K562 (cell line): Measurements from ENCODE around the gene MYBPHL. TPM values are rescaled to one million over a fixed set of nuclear protein-coding genes. Genes with fewer than 3 reads are reported as not detected.

Experiments used
- ATAC-seq: fragments of 200-7000 bp; cut with Tn5 transposase; 3 replicates; pipeline ENCODE4 v1.9.1; 2020; ENCODE audit warnings: moderate library complexity
- BruUV-seq: library from RNA; stranded (reverse); fragments of 400-500 nt; replicated peaks from 2 replicates; lab custom pipeline; 2021; lab: Mats Ljungman, UMichigan
- CTCF ChIA-PET: fragments of 300-600 bp; formaldehyde crosslinking; extraction: SDS; loops from one replicate; lab custom pipeline; 2021; ENCODE audit warnings: low intra/inter-chr PET ratio; lab: Yijun Ruan, JAX
- POLR2A ChIA-PET: fragments of 300-600, 350-650 bp; sonication (Branson Sonifier 250); formaldehyde crosslinking; extraction: SDS; loops from one replicate; lab custom pipeline; 2021; ENCODE audit warnings: antibody characterized with exemption, inconsistent platforms; lab: Yijun Ruan, JAX
- DNase-seq, 4 experiments: peaks; one replicate each; pipeline versions ENCODE4 v3.0.0 to v3.0.0-alpha.2; 2011 to 2018; ENCODE audit warnings: low spot score in 3 of 4, mixed read lengths in 3 of 4; ENCODE audit errors: extremely low read depth in 1 of 4
- FAIRE-seq: peaks from 2 replicates; lab custom pipeline; 2011; peaks lifted over from hg19 to GRCh38; lab: Jason Lieb, UNC
- H2AFZ ChIP-seq: 2 replicates; pipeline ENCODE4 v1.6.0; 2011; ENCODE audit warnings: low read depth, low read length, control low read depth, inconsistent platforms
- H3K27ac ChIP-seq: fragments of 200-600 bp; 3 replicates; pipeline ENCODE4 v1.8.0; 2011; ENCODE audit warnings: low read depth, mild to moderate bottlenecking, control low read depth, inconsistent platforms, low read length, moderate library complexity, mixed read lengths; ENCODE audit errors: extremely low read depth
- H3K27me3 ChIP-seq, 2 experiments: fragments of 300-600 bp in 1 of 2; 2 replicates in 1 of 2; 3 replicates in 1 of 2; pipeline versions ENCODE4 v1.6.0 to v1.8.0; 2011; ENCODE audit warnings: inconsistent platforms in 2 of 2, low read length in 2 of 2, mild to moderate bottlenecking in 1 of 2, mixed read lengths in 1 of 2, moderate library complexity in 1 of 2; ENCODE audit not compliant: control insufficient read depth in 2 of 2, insufficient read depth in 2 of 2
- H3K36me3 ChIP-seq: fragments of 300-600 bp; 3 replicates; pipeline ENCODE4 v1.8.0; 2011; ENCODE audit warnings: mild to moderate bottlenecking, low read length, inconsistent platforms; ENCODE audit not compliant: control insufficient read depth, insufficient read depth
- H3K4me1 ChIP-seq, 2 experiments: fragments of 200-600 bp in 1 of 2; replicated peaks in 1 of 2; 2 replicates in 1 of 2; 3 replicates in 1 of 2; pipeline versions ENCODE4 v1.5.1 to v1.8.0; 2011; ENCODE audit warnings: inconsistent platforms in 2 of 2, low read length in 2 of 2, mild to moderate bottlenecking in 1 of 2, mixed read lengths in 1 of 2, moderate library complexity in 1 of 2; ENCODE audit not compliant: control insufficient read depth in 2 of 2, insufficient read depth in 2 of 2
- H3K4me2 ChIP-seq: 2 replicates; pipeline ENCODE4 v1.6.1; 2011; ENCODE audit warnings: low read length, control low read depth, inconsistent platforms, mixed read lengths; ENCODE audit not compliant: insufficient read depth
- H3K4me3 ChIP-seq: fragments of 200-600 bp; sonication (generic), shearing (Covaris generic); 2 replicates; pipeline ENCODE4 v1.5.1; 2016; ENCODE audit warnings: control low read depth, inconsistent platforms
- H3K79me2 ChIP-seq: fragments of 200-600 bp; 3 replicates; pipeline ENCODE4 v1.8.0; 2011; ENCODE audit warnings: low read length, inconsistent platforms; ENCODE audit not compliant: control insufficient read depth, insufficient read depth
- H3K9ac ChIP-seq, 2 experiments: 2 replicates each; pipeline versions ENCODE4 v1.6.0 to v1.6.1; 2011; ENCODE audit warnings: low read depth in 2 of 2, low read length in 2 of 2, control low read depth in 1 of 2, inconsistent platforms in 1 of 2, mild to moderate bottlenecking in 1 of 2, mixed read lengths in 1 of 2; ENCODE audit not compliant: insufficient read depth in 1 of 2
- H3K9me1 ChIP-seq: one replicate; pipeline ENCODE4 v1.6.0; 2011; ENCODE audit warnings: inconsistent platforms, mild to moderate bottlenecking, low read length, moderate library complexity; ENCODE audit not compliant: control insufficient read depth, insufficient read depth
- H3K9me3 ChIP-seq: replicated peaks from 2 replicates; pipeline ENCODE4 v1.5.1; 2011; ENCODE audit warnings: low read depth, low read length, inconsistent platforms; ENCODE audit not compliant: control insufficient read depth, insufficient read depth
- H4K20me1 ChIP-seq: replicated peaks from 2 replicates; pipeline ENCODE4 v1.6.1; 2011; ENCODE audit warnings: low read length, inconsistent platforms, mixed read lengths; ENCODE audit not compliant: control insufficient read depth, insufficient read depth
- E2F8 ChIP-seq: fragments of 450-650 bp; IDR thresholded peaks from 2 replicates; pipeline ENCODE4 v1.7.1; 2018; ENCODE audit warnings: mild to moderate bottlenecking, low read depth; ENCODE audit not compliant: partially characterized antibody
- IRF2 ChIP-seq: sonication (generic); formaldehyde crosslinking; IDR thresholded peaks from 2 replicates; pipeline ENCODE4 v1.8.1; 2022; ENCODE audit warnings: mild to moderate bottlenecking, missing genetic modification reagents
- WGBS: fragments of 100-300 bp; shearing (Covaris generic); methylation state at CpG from one replicate; pipeline ENCODE4 v1.1.6; 2016; ENCODE audit warnings: low coverage, mixed read lengths; ENCODE audit not compliant: insufficient coverage; ENCODE audit errors: missing lambda C conversion rate; 5-methylcytosine and 5-hydroxymethylcytosine counted together
- in situ Hi-C: fragments of 300-500 bp; cut with MboI; formaldehyde crosslinking; loops from 4 replicates; pipeline ENCODE4 v1.15.0; 2018; ENCODE audit warnings: inconsistent platforms, mixed read lengths
- intact Hi-C: fragments of 100-400 bp; cut with micrococcal nuclease; formaldehyde crosslinking; loops from 2 replicates; pipeline ENCODE4 v1.14.2; 2022
- polyA plus RNA-seq, 8 experiments: library from polyadenylated mRNA; depleted of rRNA in 4 of 8; stranded (reverse) in 5 of 8; unstranded in 3 of 8; fragments of >200 nt; fragmentation: Nextera tagmentation in 2 of 8; fragmentation: Illumina TruSeq in 1 of 8; extraction: Ambion mirVana in 2 of 8; extraction: Trizol in 1 of 8; gene quantifications; 2 replicates each; pipeline versions ENCODE4 v1.2.1 to v1.2.3, GENCODE V29; 2011 to 2014; ENCODE audit warnings: inconsistent platforms in 1 of 8, missing spikeins in 1 of 8
- total RNA-seq, 7 experiments: library from RNA; depleted of rRNA in 6 of 7; stranded (reverse); fragments of >200 nt in 6 of 7; fragmentation: Illumina TruSeq in 2 of 7; extraction: Trizol in 2 of 7; gene quantifications; 2 replicates each; pipeline versions ENCODE4 v1.2.1 to v1.2.3, GENCODE V29; 2011 to 2021; ENCODE audit warnings: low replicate concordance in 1 of 7

Gene MYBPHL
- total and polyA plus RNA-seq, 9 of the 15 experiments (the other 6 are each of a cell fraction or from before 2014, with no cell fraction given) = 0.20 to 1.9 (median 0.33) TPM

GRCh38 chr1:109268431-109269211 is 38.2 kb downstream of the MYBPHL start:
- CTCF ChIA-PET = interaction anchor here (1.3 kb wide), 1 partner anchor 130 kb away, joined by 4 read pairs; no protein-coding TSS in a partner anchor
- H3K27ac ChIP-seq = no peak overlapping the region

More at GRCh38 chr1:109268431-109269211, 38.2 kb downstream of the MYBPHL start:
- Histone ChIP-seq H3K4me3 (no peak overlapping the region), H3K9me1 (no peaks in the 10 kb centered on the region), H3K4me2 (no peak overlapping the region)
- no peak for DNase-seq
- no peak for FAIRE-seq
- TF ChIP-seq E2F8 = no peak
- TF ChIP-seq IRF2 (CRISPR knock-in tag) = 0 out of 2 replicates have a peak, but pooled peaks have one; percentile 62
- TF ChIP-seq, all 486 proteins: peak for 1
- BruUV-seq = no TSS peak
- Histone ChIP-seq H4K20me1 (no peaks in the 10 kb centered on the region), H3K27me3 (no peaks in the 10 kb centered on the region), H3K4me1 (peaks cover 0 to 43% of the 10 kb centered on the region in 2 experiments; a peak in 2 of 5 replicates), H3K9ac (no peak overlapping the region; a peak in 1 of 4 replicates), H2AFZ (no peak overlapping the region), H3K79me2 (no peaks in the 10 kb centered on the region), H3K36me3 (peaks cover 53% of the 10 kb centered on the region; the same call in 2 of the 3 replicates), H3K9me3 (no peaks in the 10 kb centered on the region)
- in situ Hi-C loops (no loop called here), intact Hi-C loops (loop anchor here (10.0 kb wide), 1 partner anchor 154 kb away; the partner anchor contains the start of gene ELAPOR1)
- WGBS = 91% methylated on average over 29 of the region's 29 CpGs
- no peak for ATAC-seq
- POLR2A ChIA-PET = interaction anchor here (0.6 to 1.4 kb wide), 6 partner anchors 12 to 397 kb away, joined by 3 to 5 read pairs (median 3); partner anchors contain the start of gene PSRC1
